Renal pelvis (tissue), 4 donors: ENCODE results near the gene YJU2. TPM values are rescaled to one million over a fixed set of nuclear protein-coding genes. Genes with fewer than 3 reads are reported as not detected.
A peak's percentile ranks its signal among the peaks of the same experiment; 100 is the strongest.
"Not testable (repeated sequence)": the region's sequence is repeated elsewhere in the genome, so short reads cannot be mapped to it uniquely, and the experiment has no call there.

Experiments used
- DNase-seq: peaks from one replicate; pipeline ENCODE4 v3.0.0-alpha.2; 2013
- polyA plus RNA-seq, 3 donors: library from polyadenylated mRNA; unstranded; fragments of 120-200 nt; gene quantifications; one replicate each; pipeline ENCODE4 v1.2.1, GENCODE V29; 2013; ENCODE audit not compliant: insufficient read length in 3 of 3

YJU2 gene
- polyA plus RNA-seq, 3 donors = 24.0 to 28.1 (median 24.9) TPM

GRCh38 chr19:4266253-4267000 lies 19.5 kb downstream of the YJU2 start:
- no peak for DNase-seq

GRCh38 chr19:4267101-4267900 lies 20.4 kb downstream of the YJU2 start:
- DNase-seq = no peak

DNA sequence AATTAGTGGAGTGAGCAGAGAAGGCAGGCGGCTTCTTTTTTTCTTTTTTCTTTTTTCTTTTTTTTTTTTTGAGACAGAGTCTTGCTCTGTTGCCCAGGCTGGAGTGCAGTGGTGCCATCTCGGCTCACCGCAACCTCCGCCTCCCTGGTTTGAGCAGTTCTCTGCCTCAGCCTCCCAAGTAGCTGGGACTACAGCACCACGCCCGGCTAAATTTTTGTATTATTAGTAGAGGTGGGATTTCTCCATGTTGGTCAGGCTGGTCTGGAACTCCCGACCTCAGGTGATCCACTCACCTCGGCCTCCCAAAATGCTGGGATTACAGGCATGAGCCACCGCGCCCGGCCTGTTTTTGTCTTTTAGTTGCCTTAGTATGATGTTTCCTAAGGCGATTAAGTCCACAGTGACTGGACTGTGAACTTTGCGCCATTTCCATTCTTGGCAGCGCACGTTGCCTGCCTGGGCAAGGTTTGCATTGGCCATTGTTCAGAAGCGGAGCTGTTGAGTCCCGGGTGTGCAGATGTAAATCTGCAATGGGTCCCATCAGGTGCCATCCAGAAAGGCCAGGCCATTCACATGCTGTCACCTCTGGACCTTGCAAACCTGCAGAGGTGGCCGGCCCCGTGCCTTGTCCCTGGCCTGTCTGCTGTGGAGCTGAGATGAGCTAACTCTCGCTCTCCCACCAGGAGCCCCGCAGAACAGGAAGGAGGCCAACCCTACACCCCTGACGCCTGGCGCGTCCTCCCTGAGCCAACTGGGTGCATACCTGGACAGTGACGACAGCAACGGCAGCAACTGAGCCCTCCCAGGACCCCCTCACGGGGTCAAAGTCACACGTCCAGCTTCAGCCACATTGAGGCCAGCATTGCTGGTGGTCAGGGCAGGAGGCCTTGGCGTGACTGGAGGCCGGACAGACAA lies 21.3 kb downstream of the YJU2 start:
- no peak for DNase-seq

GRCh38 chr19:4268816-4269430 lies 22.0 kb downstream of the YJU2 start:
- no peak for DNase-seq

DNA sequence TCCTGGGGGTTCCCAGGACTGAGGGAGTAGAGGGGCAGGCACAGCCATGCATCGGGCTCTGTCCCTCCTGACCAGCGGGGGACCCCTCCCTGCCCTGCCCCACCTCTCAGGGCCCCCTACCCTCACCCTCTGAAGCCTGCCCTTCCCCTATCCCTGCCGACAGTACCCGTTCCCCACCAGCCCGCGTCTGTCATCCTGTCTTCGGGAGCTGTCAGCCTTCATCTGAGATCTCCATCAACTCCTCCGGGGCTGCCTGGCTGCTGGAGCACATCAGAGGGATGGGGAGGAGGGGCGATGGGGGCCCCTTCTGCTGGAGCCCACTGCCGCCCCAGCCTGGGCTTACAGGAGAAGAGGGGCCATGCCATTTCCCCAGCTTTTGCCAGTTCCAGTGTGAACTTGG lies 26.0 kb downstream of the YJU2 start:
- no peak for DNase-seq

GRCh38 chr19:4274321-4274686 lies 27.4 kb downstream of the YJU2 start:
- DNase-seq = not testable (repeated sequence)

- no peak for DNase-seq
Measured at GRCh38 chr19:4277191-4277696, 30.4 kb downstream of the YJU2 start.

- DNase-seq = no peak
Measured at GRCh38 chr19:4278010-4278409, 31.1 kb downstream of the YJU2 start.

DNA sequence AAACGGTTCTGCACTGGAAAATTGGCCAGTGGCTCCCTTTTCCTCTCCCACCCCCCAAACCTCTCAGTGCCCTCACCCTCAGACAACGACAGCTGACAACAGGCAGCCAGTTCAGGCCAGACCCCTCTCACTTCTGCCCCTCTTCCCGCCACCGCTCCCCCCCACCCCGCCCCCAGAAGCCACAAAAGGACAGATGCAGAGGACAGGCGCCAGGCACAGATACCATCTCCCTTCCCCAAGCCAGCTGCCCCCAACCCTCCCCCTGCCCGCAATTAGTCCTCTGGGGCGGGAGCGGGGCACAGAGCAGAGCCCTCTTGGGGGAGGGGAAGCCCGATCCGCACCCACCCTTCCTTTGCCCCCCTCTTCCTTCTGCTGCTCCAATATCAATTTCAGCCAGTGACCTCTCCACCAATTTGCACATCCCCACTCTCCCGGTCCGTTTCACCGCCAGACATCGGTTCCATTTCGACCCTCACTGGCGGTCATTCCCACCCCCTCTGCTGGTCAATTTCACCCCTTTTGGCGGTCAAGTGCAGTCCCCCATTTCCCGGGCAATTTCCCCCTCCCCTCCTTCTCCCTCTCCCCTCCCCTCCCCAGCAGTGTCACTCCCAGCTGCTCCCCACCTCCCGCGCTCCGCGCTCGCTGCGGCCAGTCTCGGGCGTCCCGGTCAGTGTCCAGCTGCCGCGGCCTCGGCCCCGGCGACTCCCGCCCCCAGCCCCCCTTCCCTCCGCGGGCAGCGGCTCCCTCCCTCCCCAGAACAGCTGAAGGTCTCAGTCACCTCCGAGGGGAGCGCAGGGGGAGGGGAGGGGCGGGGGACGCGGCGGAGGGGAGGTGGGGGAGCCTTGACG lies 31.8 kb downstream of the YJU2 start, which contains the start of gene SHD:
SHD (plus strand) TSS at position 848 of the 848 bp plus-strand sequence. CDS start 798 bp downstream, outside the sequence.
- peak; percentile 42 for DNase-seq

GRCh38 chr19:4279267-4279529 lies 32.3 kb downstream of the YJU2 start:
- no peak for DNase-seq

- DNase-seq = no peak
Measured at GRCh38 chr19:4279530-4280422, 32.9 kb downstream of the YJU2 start.

- no peak for DNase-seq
Measured at GRCh38 chr19:4284176-4284958, 37.5 kb downstream of the YJU2 start.

DNA sequence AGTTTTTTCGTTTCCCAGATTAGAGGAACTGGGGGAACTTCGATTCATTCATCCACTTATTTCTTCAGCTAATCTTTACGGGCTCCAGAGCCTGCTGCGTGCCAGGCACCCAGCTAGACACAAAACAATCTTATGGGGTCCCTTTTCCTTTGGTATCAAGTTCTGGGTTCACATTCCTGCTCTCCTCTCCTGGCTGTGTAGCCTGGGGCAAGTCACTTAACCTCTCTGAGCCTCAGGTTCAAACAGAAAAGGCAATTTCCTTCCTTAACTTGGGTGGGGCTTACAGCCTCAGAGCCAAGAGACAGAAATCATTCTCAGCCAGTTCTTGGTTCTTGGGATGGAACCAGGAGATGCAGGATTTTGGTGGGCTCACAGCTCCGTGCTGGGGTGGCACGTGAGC lies 38.1 kb downstream of the YJU2 start:
- DNase-seq = no peak

GRCh38 chr19:4286141-4286540 lies 39.3 kb downstream of the YJU2 start:
- not testable (repeated sequence) for DNase-seq

DNA sequence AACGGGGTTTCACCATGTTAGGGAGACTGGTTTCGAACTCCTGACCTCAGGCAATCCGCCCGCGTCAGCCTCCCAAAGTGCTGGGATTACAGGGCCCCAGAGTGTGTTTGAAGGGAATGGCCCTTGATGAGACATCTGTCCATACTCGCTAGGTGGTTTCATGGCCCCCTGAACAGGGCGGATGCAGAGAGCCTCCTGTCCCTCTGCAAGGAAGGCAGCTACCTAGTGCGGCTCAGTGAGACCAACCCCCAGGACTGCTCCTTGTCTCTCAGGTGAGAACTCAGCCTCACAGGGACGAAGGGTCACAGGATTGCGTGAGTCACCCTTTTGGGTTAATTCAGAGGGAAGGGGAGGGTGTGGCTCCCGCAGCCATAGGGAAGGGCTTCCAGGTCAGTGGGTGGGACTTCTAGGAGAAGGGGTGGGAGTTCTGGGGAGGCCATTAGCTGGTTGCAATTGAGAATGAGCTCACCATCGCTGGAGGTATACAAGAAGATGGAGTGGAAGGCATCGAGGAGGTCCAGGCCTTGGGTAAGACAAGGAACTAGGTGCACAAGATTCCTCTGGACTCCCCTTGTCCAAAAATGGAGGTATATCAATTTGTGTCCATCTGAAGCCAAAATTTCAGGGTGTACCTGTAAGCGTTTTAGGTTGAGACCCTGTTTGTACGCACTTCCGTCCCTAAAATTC lies 41.4 kb downstream of the YJU2 start:
- no peak for DNase-seq

GRCh38 chr19:4291184-4291732 lies 44.4 kb downstream of the YJU2 start:
- DNase-seq = no peak

GRCh38 chr19:4292515-4292914 lies 45.6 kb downstream of the YJU2 start:
- DNase-seq = no peak

DNA sequence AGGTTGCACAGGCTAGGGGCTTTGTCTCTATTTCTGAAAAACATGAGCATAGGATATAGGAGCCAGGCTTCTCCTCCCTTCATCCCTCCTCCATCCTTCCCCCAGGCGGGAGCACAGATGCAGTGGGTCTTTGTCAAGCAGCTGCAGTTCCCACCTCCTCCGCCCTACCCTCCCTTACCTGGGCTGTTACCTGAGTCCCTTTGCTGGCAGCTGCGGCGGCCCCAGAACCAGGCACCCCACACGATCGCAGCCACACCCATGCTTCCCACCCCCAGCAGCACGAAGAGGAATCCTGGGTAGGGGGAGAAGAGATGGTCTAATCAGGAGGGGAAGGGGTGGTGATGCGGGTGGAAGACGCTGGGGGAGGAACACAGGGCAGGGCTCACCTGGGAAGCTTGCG lies 47.5 kb downstream of the YJU2 start:
- no peak for DNase-seq
